HG03103 (cell line): ENCODE data around the gene NTM.
"Not testable (repeated sequence)": the region's sequence is repeated elsewhere in the genome, so short reads cannot be mapped to it uniquely, and the experiment has no call there.

Experiments
- ATAC-seq: cut with Tn5 transposase; IDR thresholded peaks from one replicate; pipeline ENCODE4 v1.9.1; 2021; ENCODE audit warnings: low read depth; ENCODE audit not compliant: unreplicated experiment

NTM gene

GRCh38 chr11:131488238-131488637 lies 117.8 kb downstream of the NTM start:
- ATAC-seq, result no peak

- ATAC-seq, result no peak
These were observed 121.1 kb downstream of the NTM start for GRCh38 chr11:131491503-131491902.

- ATAC-seq, result no peak
These were observed 125.0 kb downstream of the NTM start for GRCh38 chr11:131495423-131495822.

- not testable (repeated sequence) for ATAC-seq
These were observed 127.3 kb downstream of the NTM start for GRCh38 chr11:131497686-131498085.

GRCh38 chr11:131498631-131499160 lies 128.3 kb downstream of the NTM start:
- no peak for ATAC-seq

GRCh38 chr11:131499199-131499598 lies 128.8 kb downstream of the NTM start:
- no peak for ATAC-seq

GRCh38 chr11:131503017-131503416 lies 132.6 kb downstream of the NTM start:
- ATAC-seq, result no peak

- ATAC-seq, result no peak
These were observed 134.0 kb downstream of the NTM start for GRCh38 chr11:131504199-131504949.

GRCh38 chr11:131506348-131506747 lies 135.9 kb downstream of the NTM start:
- ATAC-seq, result no peak

GRCh38 chr11:131510662-131511061 lies 140.2 kb downstream of the NTM start:
- no peak for ATAC-seq

GRCh38 chr11:131511794-131512193 lies 141.4 kb downstream of the NTM start:
- ATAC-seq, result no peak

GRCh38 chr11:131512228-131512627 lies 141.8 kb downstream of the NTM start:
- ATAC-seq, result no peak

- ATAC-seq, result no peak
These were observed 143.6 kb downstream of the NTM start for GRCh38 chr11:131514062-131514461.

GRCh38 chr11:131518305-131518838 lies 148.0 kb downstream of the NTM start:
- no peak for ATAC-seq

- no peak for ATAC-seq
These were observed 152.4 kb downstream of the NTM start for GRCh38 chr11:131522851-131523250.

GRCh38 chr11:131530407-131530806 lies 160.0 kb downstream of the NTM start:
- ATAC-seq, result no peak

GRCh38 chr11:131533149-131533548 lies 162.7 kb downstream of the NTM start:
- ATAC-seq, result no peak

GRCh38 chr11:131533998-131534397 lies 163.6 kb downstream of the NTM start:
- ATAC-seq, result no peak

GRCh38 chr11:131534611-131535010 lies 164.2 kb downstream of the NTM start:
- no peak for ATAC-seq

GRCh38 chr11:131536159-131536558 lies 165.7 kb downstream of the NTM start:
- ATAC-seq, result no peak

GRCh38 chr11:131537196-131537595 lies 166.8 kb downstream of the NTM start:
- ATAC-seq, result no peak

GRCh38 chr11:131537748-131538147 lies 167.3 kb downstream of the NTM start:
- no peak for ATAC-seq
